ENCODE measurements around the gene JADE2.
A peak's percentile ranks its signal among the peaks of the same experiment; 100 is the strongest.

The JADE2 gene

GRCh38 chr5:134525683-134526482, 413 bp downstream of the JADE2 start:
- no peak for TF ChIP-seq TAF1 (IDR thresholded peaks at IDR 0.05; ENCODE audit: borderline replicate concordance, low read depth, low read length)
- TF ChIP-seq POLR2AphosphoS5 (IDR thresholded peaks at IDR 0.05; ENCODE audit: low read depth, low read length), result peak; percentile 43; the same call in 1 of the 2 replicates
- peak; percentile 77 for TF ChIP-seq POLR2A (IDR thresholded peaks at IDR 0.05; ENCODE audit: low read depth, low read length)
- FAIRE-seq (peak; percentile 64), DNase-seq (ENCODE audit: insufficient read length) (peak; percentile 52)

GRCh38 chr5:134526483-134527155, 1.1 kb downstream of the JADE2 start:
- peak; percentile 68 for DNase-seq (ENCODE audit: insufficient read length)
- FAIRE-seq, result peak; percentile 90
- no peak for TF ChIP-seq POLR2AphosphoS5 (IDR thresholded peaks at IDR 0.05; ENCODE audit: low read depth, low read length)
- no peak for TF ChIP-seq TAF1 (IDR thresholded peaks at IDR 0.05; ENCODE audit: borderline replicate concordance, low read depth, low read length)
- TF ChIP-seq POLR2A (IDR thresholded peaks at IDR 0.05; ENCODE audit: low read depth, low read length), result no peak; the same call in 1 of the 2 replicates

DNA sequence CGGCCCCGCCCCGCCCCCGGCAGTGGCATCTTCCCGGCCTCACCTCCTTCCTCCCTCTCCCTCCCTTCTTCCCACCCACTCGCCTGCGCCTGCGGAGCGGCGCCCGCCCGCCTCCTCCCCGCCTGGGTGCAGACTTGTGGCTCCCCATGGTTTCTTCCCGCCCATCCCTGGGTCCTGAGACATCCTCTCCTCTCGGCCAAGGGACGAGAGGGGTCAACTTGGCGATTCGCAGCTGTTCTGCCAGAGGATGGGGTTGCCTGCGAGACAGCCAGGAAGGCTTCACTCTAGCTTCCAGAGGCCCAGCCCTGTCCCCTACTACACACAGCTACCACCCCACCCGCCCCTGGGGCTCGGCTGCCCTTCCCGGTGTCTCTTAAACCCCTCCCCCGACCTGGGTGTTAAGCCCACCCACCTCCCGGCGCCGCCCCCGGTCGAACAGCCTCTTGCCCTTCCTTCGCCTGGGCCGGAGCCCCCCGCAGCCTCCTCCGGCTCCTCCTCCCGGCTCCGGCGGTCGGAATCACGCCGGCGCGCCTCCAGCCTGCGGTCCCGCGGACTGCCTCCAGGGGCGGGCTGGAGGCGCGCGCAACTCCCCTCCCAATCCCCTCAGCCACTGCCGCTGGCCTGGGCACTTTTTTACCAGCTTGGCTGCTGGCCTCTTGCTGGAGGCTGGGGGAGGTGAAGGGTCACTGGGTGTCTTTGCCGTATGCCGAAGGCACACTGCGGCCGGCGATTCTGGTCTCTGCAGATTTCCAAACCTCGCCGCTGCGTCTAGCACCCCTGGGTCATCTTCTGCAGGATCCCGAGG, 1.9 kb downstream of the JADE2 start:
- no peak for TF ChIP-seq POLR2AphosphoS5 (IDR thresholded peaks at IDR 0.05; ENCODE audit: low read depth, low read length)
- TF ChIP-seq POLR2A (IDR thresholded peaks at IDR 0.05; ENCODE audit: low read depth, low read length), result 0 out of 2 replicates have a peak, but pooled peaks have one; percentile 19
- DNase-seq (ENCODE audit: insufficient read length), result peak; percentile 85
- peak; percentile 81 for FAIRE-seq

GRCh38 chr5:134527961-134528424, 2.5 kb downstream of the JADE2 start:
- FAIRE-seq, result no peak
- no peak for DNase-seq (ENCODE audit: insufficient read length)
- TF ChIP-seq POLR2AphosphoS5 (IDR thresholded peaks at IDR 0.05; ENCODE audit: low read depth, low read length), result no peak
- TF ChIP-seq POLR2A (IDR thresholded peaks at IDR 0.05; ENCODE audit: low read depth, low read length), result no peak
- no peak for TF ChIP-seq TAF1 (IDR thresholded peaks at IDR 0.05; ENCODE audit: borderline replicate concordance, low read depth, low read length)

GRCh38 chr5:134528556-134528955, 3.1 kb downstream of the JADE2 start:
- TF ChIP-seq TAF1 (IDR thresholded peaks at IDR 0.05; ENCODE audit: borderline replicate concordance, low read depth, low read length), result no peak
- no peak for TF ChIP-seq POLR2A (IDR thresholded peaks at IDR 0.05; ENCODE audit: low read depth, low read length)
- no peak for TF ChIP-seq POLR2AphosphoS5 (IDR thresholded peaks at IDR 0.05; ENCODE audit: low read depth, low read length)
- FAIRE-seq, result no peak
- DNase-seq (ENCODE audit: insufficient read length), result no peak

GRCh38 chr5:134529460-134529859, 4.0 kb downstream of the JADE2 start:
- TF ChIP-seq POLR2AphosphoS5 (IDR thresholded peaks at IDR 0.05; ENCODE audit: low read depth, low read length) (no peak), TAF1 (IDR thresholded peaks at IDR 0.05; ENCODE audit: borderline replicate concordance, low read depth, low read length) (no peak), POLR2A (IDR thresholded peaks at IDR 0.05; ENCODE audit: low read depth, low read length) (no peak)
- no peak for DNase-seq (ENCODE audit: insufficient read length)
- no peak for FAIRE-seq

- TF ChIP-seq POLR2A (IDR thresholded peaks at IDR 0.05; ENCODE audit: low read depth, low read length), result no peak
- no peak for TF ChIP-seq POLR2AphosphoS5 (IDR thresholded peaks at IDR 0.05; ENCODE audit: low read depth, low read length)
- no peak for TF ChIP-seq TAF1 (IDR thresholded peaks at IDR 0.05; ENCODE audit: borderline replicate concordance, low read depth, low read length)
- DNase-seq (ENCODE audit: insufficient read length), result no peak
- FAIRE-seq, result no peak
Measured at GRCh38 chr5:134530301-134531077, 5.0 kb downstream of the JADE2 start.

GRCh38 chr5:134533115-134533815, 7.8 kb downstream of the JADE2 start:
- TF ChIP-seq POLR2A (IDR thresholded peaks at IDR 0.05; ENCODE audit: low read depth, low read length) (no peak), POLR2AphosphoS5 (IDR thresholded peaks at IDR 0.05; ENCODE audit: low read depth, low read length) (no peak), TAF1 (IDR thresholded peaks at IDR 0.05; ENCODE audit: borderline replicate concordance, low read depth, low read length) (no peak)
- FAIRE-seq, result no peak
- DNase-seq (ENCODE audit: insufficient read length), result no peak

DNA sequence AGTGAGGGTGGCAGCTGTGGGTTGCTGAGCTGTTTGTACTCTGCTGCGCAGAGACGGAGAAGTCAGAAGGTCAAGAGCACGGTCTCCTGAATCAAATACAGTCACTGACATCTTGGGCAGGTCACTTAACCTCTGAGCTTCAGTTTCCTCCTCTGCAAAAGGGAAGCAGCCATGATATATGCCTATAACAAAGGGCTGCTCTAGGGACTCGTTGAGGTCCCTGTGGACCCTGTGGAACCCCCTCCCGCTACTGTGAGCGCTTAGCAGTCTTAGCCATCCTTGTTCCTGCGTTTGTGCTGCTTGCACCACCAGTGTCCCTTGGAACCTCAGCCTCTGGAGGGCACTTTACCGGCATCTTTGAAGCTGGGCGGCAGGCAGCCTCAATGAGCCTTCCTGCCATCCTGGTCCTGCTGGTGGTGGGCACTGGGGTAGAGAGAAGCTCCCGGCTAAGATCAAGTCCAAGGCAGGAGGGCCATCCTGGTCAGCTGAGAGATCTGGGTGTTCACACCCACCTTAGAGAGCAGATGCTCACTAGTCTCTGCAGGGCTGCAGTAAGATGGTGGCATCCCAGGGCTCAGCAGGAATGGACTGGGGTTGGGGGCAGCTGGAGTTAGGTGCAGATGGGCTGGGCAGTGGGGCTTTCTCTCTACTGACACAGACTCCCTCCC, 8.7 kb downstream of the JADE2 start:
- no peak for FAIRE-seq
- TF ChIP-seq POLR2A (IDR thresholded peaks at IDR 0.05; ENCODE audit: low read depth, low read length) (no peak), TAF1 (IDR thresholded peaks at IDR 0.05; ENCODE audit: borderline replicate concordance, low read depth, low read length) (no peak), POLR2AphosphoS5 (IDR thresholded peaks at IDR 0.05; ENCODE audit: low read depth, low read length) (no peak)
- no peak for DNase-seq (ENCODE audit: insufficient read length)

- DNase-seq (ENCODE audit: insufficient read length), result no peak
- TF ChIP-seq POLR2A (IDR thresholded peaks at IDR 0.05; ENCODE audit: low read depth, low read length) (no peak), TAF1 (IDR thresholded peaks at IDR 0.05; ENCODE audit: borderline replicate concordance, low read depth, low read length) (no peak), POLR2AphosphoS5 (IDR thresholded peaks at IDR 0.05; ENCODE audit: low read depth, low read length) (no peak)
- no peak for FAIRE-seq
Measured at GRCh38 chr5:134534726-134535110, 9.2 kb downstream of the JADE2 start.

Data from GM12892 (cell line).